Gastroesophageal sphincter (tissue), 4 donors: ENCODE results near the gene CSGALNACT2. TPM values are rescaled to one million over a fixed set of nuclear protein-coding genes. Genes with fewer than 3 reads are reported as not detected.
"Not testable (repeated sequence)": the region's sequence is repeated elsewhere in the genome, so short reads cannot be mapped to it uniquely, and the experiment has no call there.

ENCODE experiments used
- ATAC-seq: fragments of 150-250 bp; one replicate; pipeline ENCODE4 v1.9.1; 2016; ENCODE audit warnings: mild to moderate bottlenecking, moderate library complexity
- H3K27ac ChIP-seq, 4 donors: fragments of 200-600 bp; sonication (generic) in 3 of 4; 1 replicate in 3 of 4; 2 replicates in 1 of 4; pipeline ENCODE4 v1.5.1; 2016 to 2019
- H3K27me3 ChIP-seq: fragments of 200-600 bp; sonication (generic); one replicate; pipeline ENCODE4 v1.5.1; 2019
- H3K36me3 ChIP-seq, 2 donors: fragments of 200-600 bp; sonication (generic); one replicate each; pipeline ENCODE4 v1.5.1; 2019; ENCODE audit warnings: control low read depth in 1 of 2
- H3K4me1 ChIP-seq, 3 donors: fragments of 200-600 bp; sonication (generic); 1 replicate in 2 of 3; 2 replicates in 1 of 3; pipeline ENCODE4 v1.5.1; 2016 to 2019; ENCODE audit warnings: control low read depth in 2 of 3
- H3K4me3 ChIP-seq, 2 donors: fragments of 200-600 bp; sonication (generic); one replicate each; pipeline ENCODE4 v1.5.1; 2019; ENCODE audit warnings: mild to moderate bottlenecking in 1 of 2, moderate library complexity in 1 of 2
- H3K9me3 ChIP-seq, 3 donors: fragments of 200-600 bp; sonication (generic); one replicate each; pipeline ENCODE4 v1.5.1; 2017 to 2019; ENCODE audit warnings: control low read depth in 2 of 3
- CTCF ChIP-seq, 4 experiments: fragments of 200-600 bp in 2 of 4; fragments of 450-650 bp in 2 of 4; sonication (generic) in 1 of 4; IDR thresholded peaks; one replicate each; pipeline ENCODE4 v1.5.1; 2017 to 2019; ENCODE audit warnings: antibody characterized with exemption in 4 of 4, mild to moderate bottlenecking in 2 of 4, moderate library complexity in 2 of 4
- EP300 ChIP-seq: sonication (generic); formaldehyde crosslinking; IDR thresholded peaks from one replicate; pipeline ENCODE4 v1.6.1; 2017; ENCODE audit warnings: antibody characterized with exemption, mild to moderate bottlenecking
- POLR2A ChIP-seq, 2 donors: fragments of 450-650 bp; IDR thresholded peaks; one replicate each; pipeline ENCODE4 v1.6.1; 2017; ENCODE audit warnings: antibody characterized with exemption in 2 of 2, mild to moderate bottlenecking in 2 of 2, moderate library complexity in 1 of 2
- POLR2AphosphoS5 ChIP-seq: sonication (generic); formaldehyde crosslinking; IDR thresholded peaks from one replicate; pipeline ENCODE4 v1.6.1; 2017; ENCODE audit warnings: antibody characterized with exemption
- WGBS, 2 donors: methylation state at CpG; one replicate each; pipeline ENCODE4 v1.1.5; 2018; ENCODE audit warnings: low coverage in 1 of 2; 5-methylcytosine and 5-hydroxymethylcytosine counted together
- total RNA-seq, 4 donors: library from RNA; depleted of rRNA; stranded (reverse); fragments of >200 nt; gene quantifications; one replicate each; pipeline ENCODE4 v1.1.0, GENCODE V29; 2016

Gene CSGALNACT2
- total RNA-seq, 4 donors from 2014 or later: 28.4 to 37.4 (median 32.7) TPM

GRCh38 chr10:43138757-43139241 is 554 bp downstream of the CSGALNACT2 start:
- peak overlapping the region; percentile 53 to 80 for H3K4me3 ChIP-seq
- H3K27me3 ChIP-seq: no peaks in the 10 kb centered on the region
- WGBS, 2 donors: 0 to 2% methylated on average over 18 to 21 of the region's 22 CpGs
- H3K27ac ChIP-seq: peak overlapping the region; percentile 82 to 99 (median 97)
- no peaks in the 10 kb centered on the region for H3K9me3 ChIP-seq
- no peaks in the 10 kb centered on the region for H3K36me3 ChIP-seq
- H3K4me1 ChIP-seq: peaks cover 0 to 63% (median 12%) of the 10 kb centered on the region in 3 donors
- TF ChIP-seq POLR2A (IDR thresholded peaks at IDR 0.05) (no peak), POLR2AphosphoS5 (peak; percentile 27)
- ATAC-seq: peak; percentile 37

- WGBS, 2 donors: 86 to 89% methylated on average over 2 of the region's 5 CpGs
- no peak overlapping the region for H3K4me3 ChIP-seq
- H3K36me3 ChIP-seq: no peaks in the 10 kb centered on the region
- H3K4me1 ChIP-seq: peaks cover 0 to 58% (median 12%) of the 10 kb centered on the region in 3 donors
- no peak for ATAC-seq
- no peak for TF ChIP-seq CTCF (IDR thresholded peaks at IDR 0.05)
- TF ChIP-seq EP300: no peak
- TF ChIP-seq POLR2A (IDR thresholded peaks at IDR 0.05): no peak
- no peak overlapping the region for H3K27ac ChIP-seq
- H3K9me3 ChIP-seq: no peaks in the 10 kb centered on the region
- no peaks in the 10 kb centered on the region for H3K27me3 ChIP-seq
Measured at GRCh38 chr10:43141421-43141820, 3.2 kb downstream of the CSGALNACT2 start.

GRCh38 chr10:43145311-43145710 is 7.1 kb downstream of the CSGALNACT2 start:
- ATAC-seq: no peak
- peaks cover 0 to 9% (median 0%) of the 10 kb centered on the region in 3 donors for H3K9me3 ChIP-seq
- no peaks in the 10 kb centered on the region for H3K27me3 ChIP-seq
- H3K4me3 ChIP-seq: no peak overlapping the region
- H3K27ac ChIP-seq: no peak overlapping the region
- WGBS, 2 donors: 89 to 94% methylated on average over 4 to 6 of the region's 6 CpGs
- no peaks in the 10 kb centered on the region for H3K36me3 ChIP-seq
- peaks cover 0 to 31% (median 0%) of the 10 kb centered on the region in 3 donors for H3K4me1 ChIP-seq
- TF ChIP-seq CTCF (IDR thresholded peaks at IDR 0.05) (no peak), POLR2AphosphoS5 (no peak), EP300 (no peak), POLR2A (IDR thresholded peaks at IDR 0.05) (no peak)

GRCh38 chr10:43145936-43146335 is 7.7 kb downstream of the CSGALNACT2 start:
- H3K4me3 ChIP-seq, H3K27me3 ChIP-seq, H3K27ac ChIP-seq, H3K36me3 ChIP-seq, H3K9me3 ChIP-seq, ATAC-seq: not testable (repeated sequence)
- peaks cover 0 to 29% (median 0%) of the 10 kb centered on the region in 3 donors for H3K4me1 ChIP-seq
- 80% methylated on average over 1 of the region's 1 CpG; no CpG with 5 or more reads in 1 of the 2 donors for WGBS, 2 donors

GRCh38 chr10:43151371-43151770 is 13.1 kb downstream of the CSGALNACT2 start:
- Histone ChIP-seq H3K27ac (no peak overlapping the region), H3K36me3 (no peaks in the 10 kb centered on the region), H3K4me3 (no peak overlapping the region), H3K4me1 (peaks cover 10 to 45% (median 11%) of the 10 kb centered on the region in 3 donors), H3K9me3 (peaks cover 0 to 9% (median 0%) of the 10 kb centered on the region in 3 donors), H3K27me3 (no peaks in the 10 kb centered on the region)
- ATAC-seq: no peak
- WGBS, 2 donors: 17 to 40% methylated on average over 1 to 2 of the region's 2 CpGs
- no peak for TF ChIP-seq POLR2A (IDR thresholded peaks at IDR 0.05)
- TF ChIP-seq POLR2AphosphoS5: no peak
- TF ChIP-seq CTCF (IDR thresholded peaks at IDR 0.05): no peak
- TF ChIP-seq EP300: no peak

- peaks cover 0 to 6% (median 0%) of the 10 kb centered on the region in 3 donors for H3K9me3 ChIP-seq
- no peak overlapping the region for H3K4me3 ChIP-seq
- H3K27ac ChIP-seq: no peak overlapping the region
- no peaks in the 10 kb centered on the region for H3K27me3 ChIP-seq
- TF ChIP-seq EP300: no peak
- no peak for TF ChIP-seq CTCF (IDR thresholded peaks at IDR 0.05)
- no peak for TF ChIP-seq POLR2A (IDR thresholded peaks at IDR 0.05)
- peak; percentile 29 for TF ChIP-seq POLR2AphosphoS5
- ATAC-seq: no peak
- 24 to 47% methylated on average over 2 of the region's 2 CpGs for WGBS, 2 donors
- H3K36me3 ChIP-seq: no peaks in the 10 kb centered on the region
- H3K4me1 ChIP-seq: peaks cover 11 to 60% (median 14%) of the 10 kb centered on the region in 3 donors
Measured at GRCh38 chr10:43153901-43154300, 15.7 kb downstream of the CSGALNACT2 start.
